Measurements from ENCODE around the gene SMPD3.

DNA sequence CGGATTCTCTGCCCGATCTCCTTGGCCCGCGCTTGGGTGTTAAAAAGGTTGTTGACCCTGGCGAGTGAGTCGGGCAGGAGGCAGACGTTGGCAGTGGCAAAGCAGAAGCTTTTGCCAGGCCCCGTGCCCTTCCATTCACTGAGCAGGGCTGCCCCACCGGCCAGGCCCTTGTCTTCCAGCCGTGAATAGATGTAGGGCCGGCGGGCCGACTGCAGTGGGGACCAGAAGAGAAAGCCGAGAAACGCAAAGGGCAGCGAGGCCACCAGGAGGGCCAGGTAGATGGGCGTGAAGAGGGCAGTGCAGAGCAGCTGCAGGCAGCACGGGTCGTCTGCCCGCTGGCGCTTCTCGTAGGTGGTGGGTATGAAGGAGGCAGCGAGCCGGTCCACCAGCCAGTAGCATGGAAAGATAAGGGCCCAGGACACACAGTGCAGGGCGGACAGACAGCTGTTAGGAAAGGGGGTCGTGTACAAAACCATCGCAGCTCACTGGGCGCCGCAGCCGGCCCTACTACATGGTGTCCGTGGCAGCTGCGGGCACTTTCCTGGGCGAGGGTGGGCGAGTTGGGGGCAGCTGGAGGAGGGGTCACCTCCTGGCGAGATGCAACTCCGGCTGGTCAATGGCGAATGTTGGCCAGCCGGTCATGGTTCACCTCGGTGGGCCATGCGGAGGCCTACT is 76.5 kb downstream of the SMPD3 start:
- TF ChIP-seq, protein P1, sequence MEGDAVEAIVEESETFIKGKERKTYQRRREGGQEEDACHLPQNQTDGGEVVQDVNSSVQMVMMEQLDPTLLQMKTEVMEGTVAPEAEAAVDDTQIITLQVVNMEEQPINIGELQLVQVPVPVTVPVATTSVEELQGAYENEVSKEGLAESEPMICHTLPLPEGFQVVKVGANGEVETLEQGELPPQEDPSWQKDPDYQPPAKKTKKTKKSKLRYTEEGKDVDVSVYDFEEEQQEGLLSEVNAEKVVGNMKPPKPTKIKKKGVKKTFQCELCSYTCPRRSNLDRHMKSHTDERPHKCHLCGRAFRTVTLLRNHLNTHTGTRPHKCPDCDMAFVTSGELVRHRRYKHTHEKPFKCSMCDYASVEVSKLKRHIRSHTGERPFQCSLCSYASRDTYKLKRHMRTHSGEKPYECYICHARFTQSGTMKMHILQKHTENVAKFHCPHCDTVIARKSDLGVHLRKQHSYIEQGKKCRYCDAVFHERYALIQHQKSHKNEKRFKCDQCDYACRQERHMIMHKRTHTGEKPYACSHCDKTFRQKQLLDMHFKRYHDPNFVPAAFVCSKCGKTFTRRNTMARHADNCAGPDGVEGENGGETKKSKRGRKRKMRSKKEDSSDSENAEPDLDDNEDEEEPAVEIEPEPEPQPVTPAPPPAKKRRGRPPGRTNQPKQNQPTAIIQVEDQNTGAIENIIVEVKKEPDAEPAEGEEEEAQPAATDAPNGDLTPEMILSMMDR (IDR thresholded peaks at IDR 0.05): no peak
- TF ChIP-seq EP300 (IDR thresholded peaks at IDR 0.05; ENCODE audit: low read depth): no peak
- no peak for TF ChIP-seq POLR2A (IDR thresholded peaks at IDR 0.05)
